Endothelial cell (in vitro differentiated cells): ENCODE data around the gene KLF3. TPM values are rescaled to one million over a fixed set of nuclear protein-coding genes. Genes with fewer than 3 reads are reported as not detected.

Experiments used
- DNase-seq: peaks from one replicate; pipeline ENCODE4 v3.0.0; 2021; ENCODE audit warnings: low spot score
- H3K27ac Mint-ChIP-seq: one replicate; pipeline ENCODE4 v1.8.0; 2021; ENCODE audit warnings: mixed read lengths, inconsistent platforms; ENCODE audit not compliant: unreplicated experiment
- H3K27me3 Mint-ChIP-seq: one replicate; pipeline ENCODE4 v1.8.0; 2021; ENCODE audit warnings: mild to moderate bottlenecking, moderate library complexity, mixed read lengths, inconsistent platforms; ENCODE audit not compliant: unreplicated experiment
- H3K36me3 Mint-ChIP-seq: one replicate; pipeline ENCODE4 v1.8.0; 2021; ENCODE audit warnings: mild to moderate bottlenecking, low read depth, mixed read lengths, inconsistent platforms; ENCODE audit not compliant: unreplicated experiment
- H3K4me1 Mint-ChIP-seq: one replicate; pipeline ENCODE4 v1.8.0; 2021; ENCODE audit warnings: mild to moderate bottlenecking, mixed read lengths, inconsistent platforms; ENCODE audit not compliant: unreplicated experiment
- H3K4me3 Mint-ChIP-seq: one replicate; pipeline ENCODE4 v1.8.0; 2021; ENCODE audit warnings: mild to moderate bottlenecking, mixed read lengths, inconsistent platforms; ENCODE audit not compliant: unreplicated experiment
- H3K9me3 Mint-ChIP-seq: one replicate; pipeline ENCODE4 v1.8.0; 2021; ENCODE audit warnings: mixed read lengths, inconsistent platforms; ENCODE audit not compliant: unreplicated experiment
- CTCF ChIP-seq: fragments of 200-600 bp; sonication (generic); IDR thresholded peaks from one replicate; pipeline ENCODE4 v1.5.0; 2021; ENCODE audit warnings: antibody characterized with exemption; ENCODE audit not compliant: unreplicated experiment
- total RNA-seq: library from RNA; stranded (reverse); fragmentation: NEBNext Ultra II Directional; extraction: Animal tissue kit (Norgen Biotek cat#: 25700); gene quantifications from one replicate; pipeline ENCODE4 v1.2.1, GENCODE V29; 2021; ENCODE audit not compliant: unreplicated experiment

The KLF3 gene
- total RNA-seq, 1 donor from 2014 or later = 73.4 TPM

- Mint-ChIP-seq H3K27me3 (peaks cover 27% of the 10 kb centered on the region), H3K4me1 (peaks cover 50% of the 10 kb centered on the region), H3K9me3 (no peaks in the 10 kb centered on the region), H3K36me3 (peaks cover 15% of the 10 kb centered on the region), H3K27ac (peak overlapping the region; percentile 100), H3K4me3 (peak overlapping the region; percentile 100)
- TF ChIP-seq CTCF = no peak
- no peak for DNase-seq
Observed at GRCh38 chr4:38665551-38666411, 1.8 kb downstream of the KLF3 start.

GRCh38 chr4:38666766-38667084 lies 2.7 kb downstream of the KLF3 start:
- DNase-seq = no peak
- TF ChIP-seq CTCF = no peak
- peak overlapping the region; percentile 100 for H3K4me3 Mint-ChIP-seq
- peaks cover 20% of the 10 kb centered on the region for H3K36me3 Mint-ChIP-seq
- H3K27ac Mint-ChIP-seq = peak overlapping the region; percentile 100
- peaks cover 59% of the 10 kb centered on the region for H3K4me1 Mint-ChIP-seq
- H3K9me3 Mint-ChIP-seq = no peaks in the 10 kb centered on the region
- H3K27me3 Mint-ChIP-seq = peaks cover 26% of the 10 kb centered on the region

- DNase-seq = peak; percentile 67
- Mint-ChIP-seq H3K36me3 (peaks cover 15% of the 10 kb centered on the region), H3K4me1 (peaks cover 58% of the 10 kb centered on the region), H3K27ac (peak overlapping the region; percentile 100), H3K27me3 (peaks cover 25% of the 10 kb centered on the region), H3K4me3 (peak overlapping the region; percentile 100), H3K9me3 (no peaks in the 10 kb centered on the region)
- TF ChIP-seq CTCF = no peak
Observed at GRCh38 chr4:38667085-38667893, 3.3 kb downstream of the KLF3 start.

- H3K4me1 Mint-ChIP-seq = peaks cover 66% of the 10 kb centered on the region
- DNase-seq = no peak
- peaks cover 22% of the 10 kb centered on the region for H3K27me3 Mint-ChIP-seq
- peaks cover 15% of the 10 kb centered on the region for H3K36me3 Mint-ChIP-seq
- H3K4me3 Mint-ChIP-seq = no peak overlapping the region
- no peak for TF ChIP-seq CTCF
- H3K27ac Mint-ChIP-seq = peak overlapping the region; percentile 97
- H3K9me3 Mint-ChIP-seq = no peaks in the 10 kb centered on the region
Observed at GRCh38 chr4:38668203-38668971, 4.4 kb downstream of the KLF3 start.
